Testis (tissue), 3 donors: ENCODE results near the gene BMP8A. TPM values are rescaled to one million over a fixed set of nuclear protein-coding genes. Genes with fewer than 3 reads are reported as not detected.
"Not testable (repeated sequence)": the region's sequence is repeated elsewhere in the genome, so short reads cannot be mapped to it uniquely, and the experiment has no call there.

Experiments used
- DNase-seq: peaks from one replicate; pipeline ENCODE4 v3.0.0-alpha.2; 2019
- H3K27ac ChIP-seq, 2 donors: fragments of 200-600 bp; sonication (generic); one replicate each; pipeline ENCODE4 v1.5.1; 2019
- H3K27me3 ChIP-seq: fragments of 200-600 bp; sonication (generic); one replicate; pipeline ENCODE4 v1.5.1; 2019
- H3K36me3 ChIP-seq: fragments of 200-600 bp; sonication (generic); one replicate; pipeline ENCODE4 v1.5.1; 2017; ENCODE audit warnings: low read depth; ENCODE audit errors: missing control alignments
- H3K4me1 ChIP-seq: fragments of 200-600 bp; sonication (generic); one replicate; pipeline ENCODE4 v1.5.1; 2019
- H3K4me3 ChIP-seq, 2 donors: fragments of 200-600 bp; sonication (generic); one replicate each; pipeline ENCODE4 v1.5.1; 2017 to 2019
- H3K9me3 ChIP-seq: fragments of 200-600 bp; sonication (generic); one replicate; pipeline ENCODE4 v1.5.1; 2017
- POLR2A ChIP-seq: fragments of 450-650 bp; IDR thresholded peaks from one replicate; pipeline ENCODE4 v1.6.1; 2017; ENCODE audit warnings: antibody characterized with exemption, mild to moderate bottlenecking, moderate library complexity
- WGBS, 2 donors: methylation state at CpG; one replicate each; pipeline ENCODE4 v1.1.5; 2018; 5-methylcytosine and 5-hydroxymethylcytosine counted together
- intact Hi-C: fragments of 100-400 bp; cut with DNase I; formaldehyde crosslinking; loops from one replicate; pipeline ENCODE4 v1.15.1; 2023; ENCODE audit warnings: low total_unique reads
- polyA plus RNA-seq: library from polyadenylated mRNA; stranded (reverse); fragments of 350-450 nt; fragmentation: Illumina TruSeq; extraction: RNeasy Lipid Tissue Mini Kit (QIAGEN cat#74804); gene quantifications from one replicate; pipeline ENCODE4 v1.2.3, GENCODE V29; 2014; ENCODE audit warnings: low read depth, low replicate concordance; ENCODE audit not compliant: insufficient read depth
- total RNA-seq, 2 donors: library from RNA; depleted of rRNA; stranded (reverse); fragments of >200 nt; gene quantifications; one replicate each; pipeline ENCODE4 v1.2.3, GENCODE V29; 2016
- TF ChIP-seq, protein P1 (sequence below), 3 experiments: fragments of 450-650 bp in 2 of 3; fragments of 200-600 bp in 1 of 3; sonication (generic) in 1 of 3; IDR thresholded peaks; one replicate each; pipeline ENCODE4 v1.5.1; 2016 to 2019; ENCODE audit warnings: antibody characterized with exemption in 3 of 3, mild to moderate bottlenecking in 2 of 3, moderate library complexity in 1 of 3

The BMP8A gene
- total and polyA plus RNA-seq, 3 donors from 2014 or later = 4.3 to 15.0 (median 5.6) TPM

DNA sequence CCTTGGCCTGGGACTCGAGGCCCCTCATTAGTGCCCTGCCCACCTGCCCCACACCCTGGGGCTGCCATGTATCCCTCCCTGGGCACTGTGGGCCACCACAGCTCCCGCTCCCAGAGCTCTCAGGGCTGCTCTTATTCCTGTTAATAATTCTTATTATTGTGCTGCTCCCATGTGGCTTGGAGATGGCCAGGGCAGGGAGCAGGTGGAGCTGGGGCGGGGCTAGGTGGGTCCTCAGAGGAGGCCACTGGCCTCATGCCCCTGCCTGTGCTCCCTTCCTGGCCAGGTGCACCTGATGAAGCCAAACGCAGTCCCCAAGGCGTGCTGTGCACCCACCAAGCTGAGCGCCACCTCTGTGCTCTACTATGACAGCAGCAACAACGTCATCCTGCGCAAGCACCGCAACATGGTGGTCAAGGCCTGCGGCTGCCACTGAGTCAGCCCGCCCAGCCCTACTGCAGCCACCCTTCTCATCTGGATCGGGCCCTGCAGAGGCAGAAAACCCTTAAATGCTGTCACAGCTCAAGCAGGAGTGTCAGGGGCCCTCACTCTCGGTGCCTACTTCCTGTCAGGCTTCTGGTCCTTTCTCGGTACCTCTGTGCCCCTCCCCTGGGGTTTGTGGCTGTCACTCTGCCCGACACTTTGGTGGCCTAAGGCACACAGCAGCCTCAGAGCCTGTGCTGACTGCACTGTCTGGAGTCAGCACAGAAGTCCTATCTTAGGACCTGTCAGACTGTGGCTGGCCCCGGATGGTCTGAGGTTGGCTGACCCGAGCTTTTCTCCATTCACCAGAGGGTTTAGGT, 34.1 kb downstream of the BMP8A start:
- H3K27me3 ChIP-seq = no peaks in the 10 kb centered on the region
- no peaks in the 10 kb centered on the region for H3K36me3 ChIP-seq
- no peak overlapping the region for H3K27ac ChIP-seq
- TF ChIP-seq, protein P1, sequence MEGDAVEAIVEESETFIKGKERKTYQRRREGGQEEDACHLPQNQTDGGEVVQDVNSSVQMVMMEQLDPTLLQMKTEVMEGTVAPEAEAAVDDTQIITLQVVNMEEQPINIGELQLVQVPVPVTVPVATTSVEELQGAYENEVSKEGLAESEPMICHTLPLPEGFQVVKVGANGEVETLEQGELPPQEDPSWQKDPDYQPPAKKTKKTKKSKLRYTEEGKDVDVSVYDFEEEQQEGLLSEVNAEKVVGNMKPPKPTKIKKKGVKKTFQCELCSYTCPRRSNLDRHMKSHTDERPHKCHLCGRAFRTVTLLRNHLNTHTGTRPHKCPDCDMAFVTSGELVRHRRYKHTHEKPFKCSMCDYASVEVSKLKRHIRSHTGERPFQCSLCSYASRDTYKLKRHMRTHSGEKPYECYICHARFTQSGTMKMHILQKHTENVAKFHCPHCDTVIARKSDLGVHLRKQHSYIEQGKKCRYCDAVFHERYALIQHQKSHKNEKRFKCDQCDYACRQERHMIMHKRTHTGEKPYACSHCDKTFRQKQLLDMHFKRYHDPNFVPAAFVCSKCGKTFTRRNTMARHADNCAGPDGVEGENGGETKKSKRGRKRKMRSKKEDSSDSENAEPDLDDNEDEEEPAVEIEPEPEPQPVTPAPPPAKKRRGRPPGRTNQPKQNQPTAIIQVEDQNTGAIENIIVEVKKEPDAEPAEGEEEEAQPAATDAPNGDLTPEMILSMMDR (IDR thresholded peaks at IDR 0.05) = no peak
- no peak for TF ChIP-seq POLR2A
- no peaks in the 10 kb centered on the region for H3K9me3 ChIP-seq
- intact Hi-C loops = no loop called here
- no peak for DNase-seq
- H3K4me1 ChIP-seq = no peaks in the 10 kb centered on the region
- 92 to 93% methylated on average over 13 to 17 of the region's 17 CpGs for WGBS, 2 donors
- no peak overlapping the region for H3K4me3 ChIP-seq

DNA sequence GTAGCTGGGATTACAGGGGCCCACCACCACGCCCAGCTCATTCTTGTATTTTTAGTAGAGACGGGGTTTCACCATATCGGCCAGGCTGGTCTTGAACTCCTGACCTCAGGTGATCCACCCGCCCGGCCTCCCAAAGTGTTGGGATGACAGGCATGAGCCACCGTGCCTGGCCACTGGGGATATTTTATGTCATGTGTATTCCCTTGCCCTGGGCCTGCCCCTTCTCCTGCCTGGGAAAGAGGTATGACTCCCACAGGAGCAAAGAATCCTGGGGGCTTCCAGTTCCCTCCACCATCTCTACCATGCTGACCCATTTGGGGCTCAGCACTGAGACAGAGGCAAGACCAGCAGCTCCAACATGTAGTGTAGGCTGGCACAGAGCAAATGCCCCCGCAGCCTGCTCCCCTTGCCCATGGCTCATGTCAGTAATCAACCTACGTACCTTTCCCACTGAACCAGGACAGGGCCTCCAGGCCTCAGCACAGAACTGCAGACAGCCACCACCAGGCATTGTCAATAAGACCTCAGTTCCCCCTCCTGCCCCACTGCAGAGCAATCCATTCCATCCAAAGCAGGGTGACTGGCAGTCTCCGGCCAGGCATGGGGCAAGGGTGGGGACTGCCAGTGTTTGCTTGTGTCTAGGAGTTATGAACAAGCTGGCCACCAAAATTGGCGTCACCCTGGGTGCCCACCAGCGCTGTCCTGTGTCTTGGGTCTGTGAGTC, 35.2 kb downstream of the BMP8A start:
- no peak for DNase-seq

DNA sequence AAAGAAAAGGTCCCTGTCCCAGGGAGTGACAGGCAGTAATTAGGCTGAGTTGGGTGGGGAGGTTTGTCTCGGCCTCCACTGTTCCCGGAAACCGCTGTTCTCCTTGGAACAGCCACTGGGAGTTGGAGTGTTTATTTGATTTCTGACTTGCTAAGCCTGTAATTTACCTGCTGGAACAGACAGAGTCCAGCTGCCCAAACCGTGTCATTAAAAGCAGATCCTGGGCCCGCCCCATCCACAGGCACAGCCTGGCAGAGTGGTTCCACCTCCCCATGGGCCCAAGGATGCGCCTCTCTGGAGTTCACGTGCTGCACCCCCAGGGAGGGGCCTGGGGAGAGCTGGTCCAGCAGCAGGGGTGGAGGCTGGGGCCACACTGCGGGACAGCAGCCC, 35.7 kb downstream of the BMP8A start:
- H3K9me3 ChIP-seq, H3K36me3 ChIP-seq, intact Hi-C loops, DNase-seq, H3K4me3 ChIP-seq, H3K27ac ChIP-seq, H3K4me1 ChIP-seq, H3K27me3 ChIP-seq: not testable (repeated sequence)
- WGBS, 2 donors = 86 to 92% methylated on average over 5 to 8 of the region's 8 CpGs

More for the DNA sequence above, 35.2 kb downstream of the BMP8A start:
- WGBS, 2 donors = 92% methylated on average over 10 to 11 of the region's 11 CpGs
- H3K27ac ChIP-seq = no peak overlapping the region
- H3K36me3 ChIP-seq = no peaks in the 10 kb centered on the region
- no peaks in the 10 kb centered on the region for H3K27me3 ChIP-seq
- TF ChIP-seq, protein P1 (IDR thresholded peaks at IDR 0.05) = no peak
- TF ChIP-seq POLR2A = no peak
- H3K9me3 ChIP-seq = no peaks in the 10 kb centered on the region
- H3K4me3 ChIP-seq = no peak overlapping the region
- intact Hi-C loops = no loop called here
- no peaks in the 10 kb centered on the region for H3K4me1 ChIP-seq

DNA sequence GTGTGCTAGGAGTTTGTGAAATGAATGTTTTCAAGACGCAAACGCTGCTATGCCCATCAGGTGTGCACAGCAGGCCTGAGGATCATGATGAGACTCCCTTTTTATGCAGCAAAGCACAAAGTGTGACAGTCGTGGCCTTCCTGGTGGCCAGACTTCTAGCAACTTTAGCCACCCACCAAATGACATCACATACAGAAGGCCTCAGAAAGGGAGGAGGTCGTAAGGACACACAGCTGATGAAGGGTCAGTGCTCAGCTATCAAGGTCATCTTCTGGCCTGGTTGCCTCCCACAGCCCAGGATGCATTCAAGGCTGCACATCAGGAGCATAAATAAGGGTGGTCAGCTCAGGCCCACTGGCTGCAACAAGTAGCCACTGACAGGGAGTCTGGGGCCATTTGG, 36.6 kb downstream of the BMP8A start:
- no peak for DNase-seq
- H3K4me3 ChIP-seq = no peak overlapping the region
- TF ChIP-seq, protein P1 (IDR thresholded peaks at IDR 0.05) = no peak
- TF ChIP-seq POLR2A = no peak
- H3K27ac ChIP-seq = no peak overlapping the region
- H3K27me3 ChIP-seq = no peaks in the 10 kb centered on the region
- H3K9me3 ChIP-seq = no peaks in the 10 kb centered on the region
- intact Hi-C loops = no loop called here
- H3K36me3 ChIP-seq = no peaks in the 10 kb centered on the region
- WGBS, 2 donors = 85 to 94% methylated on average over 3 to 4 of the region's 4 CpGs
- no peaks in the 10 kb centered on the region for H3K4me1 ChIP-seq

DNA sequence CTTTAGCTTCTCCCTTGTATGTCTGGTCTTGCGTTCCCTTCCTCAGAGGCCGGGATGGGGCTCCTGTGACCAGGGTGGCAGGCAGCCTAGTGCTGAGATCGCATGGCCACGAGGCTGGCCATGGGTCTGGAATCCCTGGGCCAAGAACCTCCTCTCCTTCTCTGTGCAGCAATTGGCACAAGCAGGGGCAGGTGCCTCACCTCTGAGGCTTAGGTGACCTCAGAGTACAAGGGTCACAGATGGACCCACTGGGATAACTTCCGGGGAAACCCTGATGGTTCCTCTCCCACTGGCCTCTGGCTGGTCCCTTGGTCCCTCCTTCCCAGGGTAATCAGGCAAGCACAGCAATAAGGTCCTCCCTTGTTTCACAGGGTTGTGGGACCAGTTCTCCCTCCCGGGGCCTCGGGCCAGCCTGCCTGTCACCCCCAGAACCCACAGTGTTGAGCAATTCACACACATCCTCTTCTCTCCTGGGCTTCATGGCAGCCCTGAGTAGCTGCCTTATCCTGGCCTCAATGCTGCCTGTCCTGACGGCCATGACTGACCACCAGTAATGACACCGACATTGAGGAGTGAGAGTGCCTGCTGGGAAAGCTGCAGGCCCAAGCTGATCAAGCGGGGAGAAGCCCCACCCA, 38.6 kb downstream of the BMP8A start:
- intact Hi-C loops = loop anchor here (10.0 kb wide), 1 partner anchor 45 kb away; no protein-coding TSS in a partner anchor
- Histone ChIP-seq H3K27ac (no peak overlapping the region), H3K36me3 (no peaks in the 10 kb centered on the region), H3K27me3 (no peaks in the 10 kb centered on the region), H3K9me3 (no peaks in the 10 kb centered on the region), H3K4me1 (no peaks in the 10 kb centered on the region), H3K4me3 (no peak overlapping the region)
- TF ChIP-seq, protein P1 (IDR thresholded peaks at IDR 0.05) = no peak
- no peak for TF ChIP-seq POLR2A
- no peak for DNase-seq
- 88 to 95% methylated on average over 9 to 10 of the region's 10 CpGs for WGBS, 2 donors
